Stimulated activated naive CD8-positive, alpha-beta T cell treated with anti-CD3 and anti-CD28 coated beads, Interleukin-15, amount 100 ng/mL, for 72 hours (primary cell): ENCODE data around the gene CALML6.

Experiments
- ATAC-seq: fragments of 150-1000 bp; cut with Tn5 transposase; 2 replicates; pipeline ENCODE4 v1.10.0; 2021; ENCODE audit warnings: mild to moderate bottlenecking, moderate library complexity
- DNase-seq, 2 donors: peaks; one replicate each; pipeline ENCODE4 v3.0.0; 2021 to 2022
- H3K27ac Mint-ChIP-seq, 2 donors: one replicate each; pipeline ENCODE4 v1.8.0; 2022; ENCODE audit warnings: mild to moderate bottlenecking in 2 of 2, mixed read lengths in 2 of 2, moderate library complexity in 2 of 2
- H3K27me3 Mint-ChIP-seq: one replicate; pipeline ENCODE4 v1.8.0; 2022; ENCODE audit warnings: mixed read lengths
- H3K4me1 Mint-ChIP-seq: one replicate; pipeline ENCODE4 v1.8.0; 2022; ENCODE audit warnings: mild to moderate bottlenecking, mixed read lengths
- H3K4me3 Mint-ChIP-seq, 2 donors: one replicate each; pipeline ENCODE4 v1.8.0; 2022; ENCODE audit warnings: mild to moderate bottlenecking in 2 of 2, mixed read lengths in 2 of 2, moderate library complexity in 1 of 2
- H3K9me3 Mint-ChIP-seq, 2 donors: one replicate each; pipeline ENCODE4 v1.8.0; 2022; ENCODE audit warnings: mixed read lengths in 2 of 2

Gene CALML6

GRCh38 chr1:1899266-1899966, 15.6 kb upstream of the CALML6 start:
- DNase-seq = no peak

GRCh38 chr1:1899967-1900327, 15.1 kb upstream of the CALML6 start:
- peaks cover 30% of the 10 kb centered on the region for H3K4me1 Mint-ChIP-seq
- ATAC-seq = no peak
- H3K27me3 Mint-ChIP-seq = no peaks in the 10 kb centered on the region
- H3K27ac Mint-ChIP-seq = no peak overlapping the region
- H3K4me3 Mint-ChIP-seq = no peak overlapping the region
- no peak for DNase-seq
- no peaks in the 10 kb centered on the region for H3K9me3 Mint-ChIP-seq

More at GRCh38 chr1:1899266-1899966, 15.6 kb upstream of the CALML6 start:
- no peaks in the 10 kb centered on the region for H3K9me3 Mint-ChIP-seq
- peaks cover 36% of the 10 kb centered on the region for H3K4me1 Mint-ChIP-seq
- no peaks in the 10 kb centered on the region for H3K27me3 Mint-ChIP-seq
- H3K4me3 Mint-ChIP-seq = no peak overlapping the region
- peak overlapping the region in 1 of 2 donors; percentile 71 for H3K27ac Mint-ChIP-seq
- ATAC-seq = peak; percentile 58

GRCh38 chr1:1900883-1901640, 14.0 kb upstream of the CALML6 start:
- Mint-ChIP-seq H3K27ac (peak overlapping the region in 1 of 2 donors; percentile 30), H3K27me3 (no peaks in the 10 kb centered on the region), H3K4me1 (peaks cover 21% of the 10 kb centered on the region), H3K9me3 (no peaks in the 10 kb centered on the region), H3K4me3 (no peak overlapping the region)
- DNase-seq = no peak
- ATAC-seq = no peak

GRCh38 chr1:1901641-1902294, 13.3 kb upstream of the CALML6 start:
- H3K9me3 Mint-ChIP-seq = no peaks in the 10 kb centered on the region
- no peak for ATAC-seq

GRCh38 chr1:1903224-1903623, 11.8 kb upstream of the CALML6 start:
- DNase-seq = no peak
- peaks cover 35% of the 10 kb centered on the region for H3K4me1 Mint-ChIP-seq
- H3K4me3 Mint-ChIP-seq = no peak overlapping the region
- H3K9me3 Mint-ChIP-seq = no peaks in the 10 kb centered on the region
- no peak overlapping the region for H3K27ac Mint-ChIP-seq
- H3K27me3 Mint-ChIP-seq = no peaks in the 10 kb centered on the region
- no peak for ATAC-seq

More at GRCh38 chr1:1901641-1902294, 13.3 kb upstream of the CALML6 start:
- no peak overlapping the region for H3K4me3 Mint-ChIP-seq
- H3K4me1 Mint-ChIP-seq = peaks cover 27% of the 10 kb centered on the region
- peak overlapping the region in 1 of 2 donors; percentile 54 for H3K27ac Mint-ChIP-seq
- DNase-seq = no peak
- H3K27me3 Mint-ChIP-seq = no peaks in the 10 kb centered on the region

- peak; percentile 58 to 74 for DNase-seq
- Mint-ChIP-seq H3K27me3 (no peaks in the 10 kb centered on the region), H3K27ac (peak overlapping the region in 1 of 2 donors; percentile 57), H3K9me3 (no peaks in the 10 kb centered on the region), H3K4me3 (peak overlapping the region in 1 of 2 donors; percentile 24), H3K4me1 (peaks cover 36% of the 10 kb centered on the region)
- ATAC-seq = peak; percentile 46
These were observed 8.6 kb upstream of the CALML6 start for GRCh38 chr1:1906185-1907097.

- Mint-ChIP-seq H3K27ac (peak overlapping the region in 1 of 2 donors; percentile 63), H3K27me3 (no peaks in the 10 kb centered on the region), H3K9me3 (no peaks in the 10 kb centered on the region), H3K4me3 (peak overlapping the region in 1 of 2 donors; percentile 79), H3K4me1 (peaks cover 36% of the 10 kb centered on the region)
- ATAC-seq (no peak), DNase-seq (no peak)
These were observed 7.8 kb upstream of the CALML6 start for GRCh38 chr1:1907098-1907736.

GRCh38 chr1:1908506-1908791, 6.6 kb upstream of the CALML6 start:
- ATAC-seq = peak; percentile 43
- Mint-ChIP-seq H3K27me3 (no peaks in the 10 kb centered on the region), H3K4me3 (peak overlapping the region; percentile 71 to 79), H3K4me1 (peaks cover 36% of the 10 kb centered on the region), H3K27ac (peak overlapping the region in 1 of 2 donors; percentile 86), H3K9me3 (no peaks in the 10 kb centered on the region)
- no peak for DNase-seq

- Mint-ChIP-seq H3K9me3 (no peaks in the 10 kb centered on the region), H3K27me3 (no peaks in the 10 kb centered on the region), H3K4me1 (peaks cover 36% of the 10 kb centered on the region), H3K27ac (peak overlapping the region; percentile 81 to 88), H3K4me3 (peak overlapping the region; percentile 91 to 92)
- ATAC-seq (no peak), DNase-seq (no peak)
These were observed 5.0 kb upstream of the CALML6 start for GRCh38 chr1:1910033-1910465.

GRCh38 chr1:1910651-1911331, 4.3 kb upstream of the CALML6 start:
- H3K4me3 Mint-ChIP-seq = peak overlapping the region in 1 of 2 donors; percentile 91
- H3K27me3 Mint-ChIP-seq = no peaks in the 10 kb centered on the region
- DNase-seq (no peak), ATAC-seq (no peak)
- H3K27ac Mint-ChIP-seq = no peak overlapping the region
- H3K9me3 Mint-ChIP-seq = no peaks in the 10 kb centered on the region
- H3K4me1 Mint-ChIP-seq = peaks cover 36% of the 10 kb centered on the region

GRCh38 chr1:1911350-1912041, 3.6 kb upstream of the CALML6 start:
- Mint-ChIP-seq H3K4me1 (peaks cover 30% of the 10 kb centered on the region), H3K4me3 (no peak overlapping the region), H3K27me3 (no peaks in the 10 kb centered on the region), H3K27ac (no peak overlapping the region), H3K9me3 (no peaks in the 10 kb centered on the region)
- no peak for DNase-seq
- ATAC-seq = no peak

- DNase-seq = no peak
- Mint-ChIP-seq H3K4me1 (peaks cover 26% of the 10 kb centered on the region), H3K4me3 (no peak overlapping the region), H3K9me3 (no peaks in the 10 kb centered on the region), H3K27me3 (no peaks in the 10 kb centered on the region), H3K27ac (no peak overlapping the region)
- ATAC-seq = no peak
These were observed 724 bp upstream of the CALML6 start for GRCh38 chr1:1914101-1914970.
